HG02759 (cell line): ENCODE results near the gene NDFIP1.
"Not testable (repeated sequence)": the region's sequence is repeated elsewhere in the genome, so short reads cannot be mapped to it uniquely, and the experiment has no call there.

ENCODE experiments used
- ATAC-seq: cut with Tn5 transposase; IDR thresholded peaks from one replicate; pipeline ENCODE4 v1.9.1; 2021; ENCODE audit warnings: mild to moderate bottlenecking, moderate library complexity; ENCODE audit not compliant: unreplicated experiment

The NDFIP1 gene

DNA sequence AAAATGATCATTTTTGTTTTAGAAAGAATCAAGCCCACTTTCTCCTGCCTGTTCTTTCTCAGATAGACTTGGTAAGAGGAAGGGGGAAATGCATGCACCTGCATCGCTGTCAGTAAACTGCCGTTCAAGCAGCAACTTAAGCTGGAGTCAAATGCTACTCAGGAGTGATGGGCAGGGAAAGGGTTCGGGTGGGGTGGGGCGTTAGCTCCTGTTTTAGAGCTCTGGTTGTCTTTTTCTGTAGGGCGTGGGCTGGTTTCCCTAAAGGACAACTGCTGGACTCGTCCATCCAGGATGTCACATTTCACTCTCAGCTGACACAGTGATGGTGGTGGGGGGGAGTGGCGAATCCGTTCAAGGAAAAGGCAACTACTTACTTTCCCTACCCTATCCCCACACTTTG lies 75.0 kb downstream of the NDFIP1 start:
- ATAC-seq: no peak

- no peak for ATAC-seq
These were observed 76.4 kb downstream of the NDFIP1 start for GRCh38 chr5:142184988-142185387.

DNA sequence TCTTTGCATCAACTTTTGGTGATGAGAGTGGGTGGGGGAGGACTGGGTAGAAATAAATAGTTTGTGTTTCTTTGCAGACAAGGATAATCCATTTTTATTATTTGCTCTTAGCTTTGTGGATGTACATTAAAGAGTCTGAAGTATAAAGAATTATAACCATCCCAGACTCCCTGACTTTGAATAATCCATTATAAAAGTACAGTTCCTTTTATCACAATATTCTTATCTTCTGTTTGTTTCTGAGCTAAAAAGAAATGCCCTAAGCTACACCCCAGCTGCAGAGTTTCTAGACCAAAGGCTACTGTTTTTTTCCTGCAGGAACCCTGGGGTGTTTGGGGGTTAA lies 77.9 kb downstream of the NDFIP1 start:
- ATAC-seq: no peak

GRCh38 chr5:142186857-142187594 lies 78.4 kb downstream of the NDFIP1 start:
- ATAC-seq: no peak

DNA sequence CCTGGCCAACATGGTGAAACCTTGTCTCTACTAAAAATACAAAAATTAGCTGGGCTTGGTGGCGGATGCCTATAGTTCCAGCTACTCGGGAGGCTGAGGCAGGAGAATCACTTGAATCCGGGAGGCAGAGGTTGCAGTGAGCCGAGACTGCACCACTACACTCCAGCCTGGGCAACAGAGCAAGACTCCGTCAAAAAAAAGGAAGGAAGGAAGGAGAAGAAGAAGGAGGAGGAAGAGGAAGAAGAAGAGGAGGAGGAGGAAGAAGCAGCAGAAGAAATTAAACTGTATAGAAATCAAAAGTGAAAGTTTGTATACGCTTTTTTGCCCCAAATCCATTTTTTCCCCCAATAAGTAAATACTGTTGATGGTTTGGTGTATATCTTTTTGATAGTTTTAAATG lies 80.1 kb downstream of the NDFIP1 start:
- not testable (repeated sequence) for ATAC-seq

DNA sequence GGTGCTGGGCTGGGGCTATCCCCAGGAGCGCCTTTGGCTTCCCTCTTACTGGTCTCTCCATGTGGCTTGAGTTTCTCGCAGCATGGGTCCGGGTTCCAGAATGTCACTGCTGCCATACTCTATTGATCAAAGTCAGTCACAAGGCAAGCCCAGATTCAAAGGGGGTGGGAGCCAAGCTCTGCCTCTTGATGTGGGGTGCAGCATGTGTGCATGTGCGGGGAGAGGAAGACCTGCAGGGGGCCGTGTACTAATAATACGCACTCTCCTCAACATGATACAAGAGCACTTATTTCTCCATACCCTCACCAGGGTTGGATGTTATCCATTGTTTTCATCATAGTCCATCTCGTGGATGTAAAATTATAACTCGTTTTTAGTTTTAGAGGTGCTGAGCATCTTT lies 81.2 kb downstream of the NDFIP1 start:
- ATAC-seq: no peak

- no peak for ATAC-seq
These were observed 83.2 kb downstream of the NDFIP1 start for GRCh38 chr5:142191776-142192175.

- ATAC-seq: no peak
These were observed 83.9 kb downstream of the NDFIP1 start for GRCh38 chr5:142192286-142193113.

- ATAC-seq: no peak
These were observed 84.5 kb downstream of the NDFIP1 start for GRCh38 chr5:142193114-142193428.

DNA sequence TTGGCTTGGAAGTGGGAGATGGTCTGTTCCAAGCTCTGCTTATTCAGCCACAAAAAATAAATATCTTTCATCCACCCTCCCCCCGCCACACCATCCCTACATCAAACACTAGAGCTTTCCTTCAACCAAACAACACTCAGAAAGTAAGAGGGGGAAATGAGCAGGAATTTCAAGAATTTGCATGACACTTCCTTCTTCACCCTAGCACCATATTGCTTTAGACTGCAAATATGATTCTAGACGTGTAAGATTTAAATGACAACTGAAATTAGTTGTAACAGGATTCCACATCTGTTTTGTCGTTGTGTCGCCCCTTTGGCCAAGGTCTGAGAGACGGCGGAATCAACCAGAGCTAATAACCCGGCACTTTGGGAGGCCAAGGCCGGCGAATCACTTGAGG lies 88.5 kb downstream of the NDFIP1 start:
- no peak for ATAC-seq

- ATAC-seq: no peak
These were observed 89.2 kb downstream of the NDFIP1 start for GRCh38 chr5:142197781-142198180.

DNA sequence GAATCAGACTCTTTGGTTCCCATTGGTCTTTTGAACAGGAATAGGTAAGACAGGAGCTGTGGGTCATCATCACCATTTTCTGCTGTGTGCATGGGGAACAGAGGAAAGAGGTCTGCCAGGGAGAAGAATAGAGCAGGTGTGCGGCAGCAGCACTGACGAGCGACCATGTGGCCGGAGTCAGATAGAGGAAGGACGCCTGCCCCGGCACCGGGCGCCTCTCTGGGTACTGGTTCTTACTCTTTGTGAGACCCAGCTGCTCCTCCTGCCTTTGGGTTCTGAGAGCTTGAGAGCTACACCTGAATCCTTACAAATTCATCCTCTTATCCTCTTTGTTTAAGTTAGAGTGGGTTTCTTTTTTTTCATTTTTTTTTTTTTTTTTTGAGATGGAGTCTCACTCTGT lies 90.8 kb downstream of the NDFIP1 start:
- ATAC-seq: no peak

- ATAC-seq: no peak
These were observed 91.8 kb downstream of the NDFIP1 start for GRCh38 chr5:142200387-142200786.

GRCh38 chr5:142201471-142201887 lies 92.9 kb downstream of the NDFIP1 start:
- no peak for ATAC-seq

- ATAC-seq: no peak
These were observed 93.7 kb downstream of the NDFIP1 start for GRCh38 chr5:142202282-142202681.
